ENCODE results near the gene CDC37L1.

GRCh38 chr9:4686112-4686511 is 6.7 kb downstream of the CDC37L1 start:
- TF ChIP-seq POLR2A (IDR thresholded peaks at IDR 0.05) (no peak), CTCF (IDR thresholded peaks at IDR 0.05) (no peak)

Data from gastroesophageal sphincter (tissue), 3 donors.